ENCODE results near the gene CRYZ. TPM values are rescaled to one million over a fixed set of nuclear protein-coding genes. Genes with fewer than 3 reads are reported as not detected.

CRYZ gene
- total and polyA plus RNA-seq, 11 donors = 12.7 to 54.1 (median 38.6) TPM

DNA sequence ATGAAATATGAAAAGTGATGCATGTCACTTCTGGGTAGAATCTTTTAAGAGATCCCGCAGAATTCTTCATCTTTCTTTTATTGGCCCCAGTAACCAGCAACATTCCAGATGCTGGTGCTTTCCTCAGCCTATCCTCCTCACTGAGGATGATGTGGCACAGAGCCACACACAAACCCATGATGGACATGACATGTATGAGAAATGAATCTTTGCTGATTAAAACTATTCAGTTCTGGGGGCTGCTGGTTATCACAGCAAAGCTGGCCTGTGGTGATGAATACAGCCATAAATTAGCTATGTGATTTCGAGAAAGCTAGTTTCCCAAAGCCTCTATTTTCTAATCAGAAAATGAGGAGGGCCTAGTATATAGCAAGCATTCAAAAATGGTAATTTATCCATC is 51.0 kb downstream of the CRYZ start:
- H3K27me3 ChIP-seq = no peaks in the 10 kb centered on the region
- no peaks in the 10 kb centered on the region for H3K9me3 ChIP-seq
- intact Hi-C loops (cut with DNase I) = no loop called here
- DNase-seq = no peak
- H3K4me1 ChIP-seq = no peaks in the 10 kb centered on the region
- WGBS, 4 donors = 50 to 95% (median 78%) methylated on average over 2 of the region's 2 CpGs
- no peak for ATAC-seq
- no peaks in the 10 kb centered on the region for H3K36me3 ChIP-seq
- H3K4me3 ChIP-seq = no peak overlapping the region
- H3K27ac ChIP-seq = no peak overlapping the region
- TF ChIP-seq, protein P1, sequence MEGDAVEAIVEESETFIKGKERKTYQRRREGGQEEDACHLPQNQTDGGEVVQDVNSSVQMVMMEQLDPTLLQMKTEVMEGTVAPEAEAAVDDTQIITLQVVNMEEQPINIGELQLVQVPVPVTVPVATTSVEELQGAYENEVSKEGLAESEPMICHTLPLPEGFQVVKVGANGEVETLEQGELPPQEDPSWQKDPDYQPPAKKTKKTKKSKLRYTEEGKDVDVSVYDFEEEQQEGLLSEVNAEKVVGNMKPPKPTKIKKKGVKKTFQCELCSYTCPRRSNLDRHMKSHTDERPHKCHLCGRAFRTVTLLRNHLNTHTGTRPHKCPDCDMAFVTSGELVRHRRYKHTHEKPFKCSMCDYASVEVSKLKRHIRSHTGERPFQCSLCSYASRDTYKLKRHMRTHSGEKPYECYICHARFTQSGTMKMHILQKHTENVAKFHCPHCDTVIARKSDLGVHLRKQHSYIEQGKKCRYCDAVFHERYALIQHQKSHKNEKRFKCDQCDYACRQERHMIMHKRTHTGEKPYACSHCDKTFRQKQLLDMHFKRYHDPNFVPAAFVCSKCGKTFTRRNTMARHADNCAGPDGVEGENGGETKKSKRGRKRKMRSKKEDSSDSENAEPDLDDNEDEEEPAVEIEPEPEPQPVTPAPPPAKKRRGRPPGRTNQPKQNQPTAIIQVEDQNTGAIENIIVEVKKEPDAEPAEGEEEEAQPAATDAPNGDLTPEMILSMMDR (IDR thresholded peaks at IDR 0.05) = no peak
- no peak for TF ChIP-seq POLR2A (IDR thresholded peaks at IDR 0.05)

DNA sequence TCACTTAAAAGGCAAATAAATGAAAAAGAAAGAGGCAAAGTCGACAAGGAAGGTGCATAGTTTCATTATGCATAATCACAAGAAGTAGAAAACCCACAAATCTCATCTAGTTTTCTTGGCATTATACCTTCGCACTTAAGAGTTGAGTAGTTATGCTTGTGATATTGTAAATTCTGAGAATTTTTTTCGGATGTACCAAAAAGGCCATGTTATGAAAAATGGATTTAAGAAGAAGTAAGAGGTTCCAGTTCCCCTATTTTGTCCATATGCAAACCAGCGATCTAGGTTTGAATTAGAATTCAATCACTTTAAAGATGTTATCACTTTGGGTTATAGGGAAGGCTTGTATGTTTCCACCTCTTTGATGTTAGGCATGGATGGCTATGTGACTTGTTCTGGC is 51.4 kb downstream of the CRYZ start:
- no peak for ATAC-seq
- 85 to 88% (median 86%) methylated on average over 4 of the region's 4 CpGs for WGBS, 4 donors

GRCh38 chr1:74681001-74681400 is 51.8 kb downstream of the CRYZ start:
- no peak overlapping the region for H3K4me3 ChIP-seq
- no peak for ATAC-seq
- WGBS, 4 donors = 48 to 57% (median 51%) methylated on average over 3 of the region's 3 CpGs
- H3K36me3 ChIP-seq = no peaks in the 10 kb centered on the region
- H3K4me1 ChIP-seq = no peaks in the 10 kb centered on the region
- H3K9me3 ChIP-seq = no peaks in the 10 kb centered on the region
- H3K27me3 ChIP-seq = no peaks in the 10 kb centered on the region
- no peak for DNase-seq
- H3K27ac ChIP-seq = no peak overlapping the region
- TF ChIP-seq, protein P1 (IDR thresholded peaks at IDR 0.05) = no peak
- TF ChIP-seq POLR2A (IDR thresholded peaks at IDR 0.05) = no peak
- intact Hi-C loops (cut with DNase I) = no loop called here

More for the DNA sequence above, 51.4 kb downstream of the CRYZ start:
- no peak for DNase-seq
- Histone ChIP-seq H3K9me3 (no peaks in the 10 kb centered on the region), H3K27me3 (no peaks in the 10 kb centered on the region), H3K4me3 (no peak overlapping the region), H3K27ac (no peak overlapping the region), H3K36me3 (no peaks in the 10 kb centered on the region), H3K4me1 (no peaks in the 10 kb centered on the region)
- TF ChIP-seq POLR2A (IDR thresholded peaks at IDR 0.05) = no peak
- TF ChIP-seq, protein P1 (IDR thresholded peaks at IDR 0.05) = no peak
- intact Hi-C loops (cut with DNase I) = no loop called here

DNA sequence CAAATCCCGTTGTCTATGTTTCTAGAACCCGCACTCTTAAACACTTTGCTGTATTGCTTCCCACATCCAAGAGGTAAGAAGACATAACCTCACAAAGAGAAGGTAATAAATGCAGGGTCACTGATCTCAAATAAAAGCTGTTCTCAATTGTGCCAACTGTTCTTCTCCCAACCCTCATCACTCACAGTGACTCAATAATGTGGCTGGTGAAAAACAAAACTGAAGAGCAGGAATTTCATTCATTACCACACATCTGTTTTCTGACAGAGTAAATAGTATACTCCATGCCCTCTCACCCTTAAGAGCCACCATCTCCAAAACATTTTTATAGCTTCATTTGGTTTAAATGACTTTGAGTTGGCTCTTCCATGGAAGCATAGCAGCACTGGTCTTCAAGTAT is 53.0 kb downstream of the CRYZ start:
- no peak for DNase-seq
- intact Hi-C loops (cut with DNase I) = no loop called here
- Histone ChIP-seq H3K4me3 (no peak overlapping the region), H3K27ac (no peak overlapping the region), H3K9me3 (no peaks in the 10 kb centered on the region), H3K36me3 (no peaks in the 10 kb centered on the region), H3K27me3 (peaks cover 0 to 8% (median 0%) of the 10 kb centered on the region in 9 donors), H3K4me1 (no peaks in the 10 kb centered on the region)
- WGBS, 4 donors = 89 to 96% (median 94%) methylated on average over 2 of the region's 2 CpGs
- ATAC-seq = no peak
- TF ChIP-seq POLR2A (IDR thresholded peaks at IDR 0.05) = no peak
- TF ChIP-seq, protein P1 (IDR thresholded peaks at IDR 0.05) = no peak
